HG03521 (cell line): Measurements from ENCODE around the gene KRTAP23-1.

Experiments
- ATAC-seq: cut with Tn5 transposase; IDR thresholded peaks from one replicate; pipeline ENCODE4 v1.9.1; 2021; ENCODE audit warnings: mild to moderate bottlenecking, moderate library complexity; ENCODE audit not compliant: unreplicated experiment

KRTAP23-1 gene

GRCh38 chr21:30315701-30316100 lies 32.7 kb downstream of the KRTAP23-1 start:
- ATAC-seq = no peak

GRCh38 chr21:30306884-30307283 lies 41.5 kb downstream of the KRTAP23-1 start:
- ATAC-seq = no peak

GRCh38 chr21:30305136-30305535 lies 43.3 kb downstream of the KRTAP23-1 start:
- ATAC-seq = no peak
